ENCODE results near the gene TPK1. TPM values are rescaled to one million over a fixed set of nuclear protein-coding genes. Genes with fewer than 3 reads are reported as not detected.

The TPK1 gene
- total and polyA plus RNA-seq, 2 of the 4 experiments (the other 2 are of a cell fraction) = 0.38 to 1.8 TPM

DNA sequence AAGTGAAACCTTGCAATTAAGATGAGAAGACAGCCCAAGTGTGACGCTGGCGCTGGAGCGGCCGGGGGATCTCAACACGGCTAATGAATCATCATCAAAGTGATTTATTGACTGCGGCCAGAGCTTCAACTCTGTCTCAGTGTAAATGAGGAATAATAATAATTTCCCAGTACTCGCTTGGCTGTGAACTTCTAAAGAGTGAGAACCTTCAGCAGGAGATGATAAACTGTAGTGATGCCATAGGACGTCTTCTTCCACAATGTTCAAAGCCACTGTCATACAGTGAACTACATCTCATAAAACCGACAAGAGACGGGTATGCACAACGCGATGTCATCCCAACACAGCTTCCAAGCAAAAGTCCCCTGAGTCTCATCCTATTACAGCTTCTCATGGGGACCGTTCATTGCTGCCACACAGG lies 308.8 kb downstream of the TPK1 start:
- no peaks in the 10 kb centered on the region for H3K9me1 ChIP-seq (ENCODE audit: insufficient read depth, low read length)
- TF ChIP-seq POLR2A (IDR thresholded peaks at IDR 0.05; ENCODE audit: low read depth, low read length) (no peak), RFX5 (IDR thresholded peaks at IDR 0.05; ENCODE audit: low read depth, low read length) (no peak), RCOR1 (IDR thresholded peaks at IDR 0.05; ENCODE audit: insufficient replicate concordance, low read length) (no peak), SMC3 (IDR thresholded peaks at IDR 0.05; ENCODE audit: low read depth, low read length) (no peak), FOS (IDR thresholded peaks at IDR 0.05; ENCODE audit: low read depth, low read length) (no peak), MXI1 (IDR thresholded peaks at IDR 0.05; ENCODE audit: borderline replicate concordance, low read depth, low read length) (no peak), NFE2L2 (IDR thresholded peaks at IDR 0.05; ENCODE audit: low read depth, low read length) (no peak), CEBPB (IDR thresholded peaks at IDR 0.05; ENCODE audit: low read depth, low read length) (no peak), MAZ (IDR thresholded peaks at IDR 0.05; ENCODE audit: borderline replicate concordance, low read depth, low read length) (no peak), CHD1 (IDR thresholded peaks at IDR 0.05; ENCODE audit: low read depth, low read length) (no peak), RAD21 (IDR thresholded peaks at IDR 0.05; ENCODE audit: low read length) (no peak), BHLHE40 (IDR thresholded peaks at IDR 0.05; ENCODE audit: low read depth, low read length) (no peak), MAFK (IDR thresholded peaks at IDR 0.05; ENCODE audit: low read depth, low read length) (no peak)
- TF ChIP-seq, protein P1, sequence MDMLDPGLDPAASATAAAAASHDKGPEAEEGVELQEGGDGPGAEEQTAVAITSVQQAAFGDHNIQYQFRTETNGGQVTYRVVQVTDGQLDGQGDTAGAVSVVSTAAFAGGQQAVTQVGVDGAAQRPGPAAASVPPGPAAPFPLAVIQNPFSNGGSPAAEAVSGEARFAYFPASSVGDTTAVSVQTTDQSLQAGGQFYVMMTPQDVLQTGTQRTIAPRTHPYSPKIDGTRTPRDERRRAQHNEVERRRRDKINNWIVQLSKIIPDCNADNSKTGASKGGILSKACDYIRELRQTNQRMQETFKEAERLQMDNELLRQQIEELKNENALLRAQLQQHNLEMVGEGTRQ (IDR thresholded peaks at IDR 0.05; ENCODE audit: low read depth, low read length) = no peak
- TF ChIP-seq, protein P2, sequence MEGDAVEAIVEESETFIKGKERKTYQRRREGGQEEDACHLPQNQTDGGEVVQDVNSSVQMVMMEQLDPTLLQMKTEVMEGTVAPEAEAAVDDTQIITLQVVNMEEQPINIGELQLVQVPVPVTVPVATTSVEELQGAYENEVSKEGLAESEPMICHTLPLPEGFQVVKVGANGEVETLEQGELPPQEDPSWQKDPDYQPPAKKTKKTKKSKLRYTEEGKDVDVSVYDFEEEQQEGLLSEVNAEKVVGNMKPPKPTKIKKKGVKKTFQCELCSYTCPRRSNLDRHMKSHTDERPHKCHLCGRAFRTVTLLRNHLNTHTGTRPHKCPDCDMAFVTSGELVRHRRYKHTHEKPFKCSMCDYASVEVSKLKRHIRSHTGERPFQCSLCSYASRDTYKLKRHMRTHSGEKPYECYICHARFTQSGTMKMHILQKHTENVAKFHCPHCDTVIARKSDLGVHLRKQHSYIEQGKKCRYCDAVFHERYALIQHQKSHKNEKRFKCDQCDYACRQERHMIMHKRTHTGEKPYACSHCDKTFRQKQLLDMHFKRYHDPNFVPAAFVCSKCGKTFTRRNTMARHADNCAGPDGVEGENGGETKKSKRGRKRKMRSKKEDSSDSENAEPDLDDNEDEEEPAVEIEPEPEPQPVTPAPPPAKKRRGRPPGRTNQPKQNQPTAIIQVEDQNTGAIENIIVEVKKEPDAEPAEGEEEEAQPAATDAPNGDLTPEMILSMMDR (conservative IDR thresholded peaks at IDR 0.05; ENCODE audit: low read depth, low read length) = no peak
- TF ChIP-seq, protein P3, sequence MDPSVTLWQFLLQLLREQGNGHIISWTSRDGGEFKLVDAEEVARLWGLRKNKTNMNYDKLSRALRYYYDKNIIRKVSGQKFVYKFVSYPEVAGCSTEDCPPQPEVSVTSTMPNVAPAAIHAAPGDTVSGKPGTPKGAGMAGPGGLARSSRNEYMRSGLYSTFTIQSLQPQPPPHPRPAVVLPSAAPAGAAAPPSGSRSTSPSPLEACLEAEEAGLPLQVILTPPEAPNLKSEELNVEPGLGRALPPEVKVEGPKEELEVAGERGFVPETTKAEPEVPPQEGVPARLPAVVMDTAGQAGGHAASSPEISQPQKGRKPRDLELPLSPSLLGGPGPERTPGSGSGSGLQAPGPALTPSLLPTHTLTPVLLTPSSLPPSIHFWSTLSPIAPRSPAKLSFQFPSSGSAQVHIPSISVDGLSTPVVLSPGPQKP (IDR thresholded peaks at IDR 0.05; ENCODE audit: borderline replicate concordance, low read depth, low read length) = no peak
- no CpG with 5 or more reads among the region's 13 CpGs for WGBS, 2 experiments (ENCODE audit: extremely low coverage in 2 of 2, insufficient read length in 1 of 2)
- no peak overlapping the region for H3K4me2 ChIP-seq (ENCODE audit: low read depth, low read length)
- H3K18ac ChIP-seq (ENCODE audit: low read depth, low read length) = no peak overlapping the region
- ATAC-seq (ENCODE audit: low read depth) (no peak), DNase-seq (no peak)
- no peak overlapping the region for H2BK15ac ChIP-seq (ENCODE audit: low read depth, low read length)
- H3K56ac ChIP-seq (ENCODE audit: extremely low read depth, insufficient read depth, low read length) = no peak overlapping the region
- H3K79me1 ChIP-seq (ENCODE audit: low read depth in 1 of 2, low read length in 2 of 2) = no peaks in the 10 kb centered on the region
- in situ Hi-C loops (cut with MboI; ENCODE audit: low sequenced_read_pairs) = no loop called here
- no peak overlapping the region for H2BK120ac ChIP-seq (ENCODE audit: low read depth, low read length)
- H3K36me3 ChIP-seq (ENCODE audit: control insufficient read depth, insufficient read depth, low read length) = no peaks in the 10 kb centered on the region
- no peaks in the 10 kb centered on the region for H4K20me1 ChIP-seq (ENCODE audit: insufficient read depth, low read length)
- no peak overlapping the region for H4K5ac ChIP-seq (ENCODE audit: low read depth, low read length)
- no peak overlapping the region for H4K91ac ChIP-seq (ENCODE audit: insufficient read depth, low read depth, low read length)
- H4K8ac ChIP-seq (ENCODE audit: low read depth in 2 of 2, low read length in 2 of 2) = no peak overlapping the region
- H2AFZ ChIP-seq (replicated peaks; ENCODE audit: low read length, poor library complexity) = no peak overlapping the region
- no peak overlapping the region for H2AK5ac ChIP-seq (ENCODE audit: low read depth, low read length)
- ChIA-PET CTCF (no interaction called here), POLR2A (ENCODE audit: unreplicated experiment) (no interaction called here)
- H3K9ac ChIP-seq (ENCODE audit: low read depth, low read length) = no peak overlapping the region
- no peak overlapping the region for H2BK5ac ChIP-seq (ENCODE audit: low read depth, low read length, poor library complexity, severe bottlenecking)
- H3K23ac ChIP-seq (ENCODE audit: low read depth, low read length) = no peak overlapping the region
- no peak overlapping the region for H2BK20ac ChIP-seq (ENCODE audit: low read depth, low read length)
- H2AK9ac ChIP-seq (replicated peaks; ENCODE audit: low read depth, low read length, poor library complexity) = no peak overlapping the region
- no peaks in the 10 kb centered on the region for H3K4me1 ChIP-seq (ENCODE audit: control insufficient read depth, insufficient read depth, low read length)
- BruUV-seq (replicated peaks) = no TSS peak
- dilution Hi-C loops (cut with HindIII; ENCODE audit: low sequenced_read_pairs, unreplicated experiment) = no loop called here
- no peak overlapping the region for H3K4ac ChIP-seq (ENCODE audit: low read depth, low read length)
- H3K4me3 ChIP-seq (ENCODE audit: insufficient read depth, low read depth, low read length) = no peak overlapping the region
- no peaks in the 10 kb centered on the region for H3K27me3 ChIP-seq (ENCODE audit: control insufficient read depth, insufficient read depth, low read length)
- no peak overlapping the region for H3K14ac ChIP-seq (replicated peaks; ENCODE audit: low read depth, low read length)
- intact Hi-C loops (cut with micrococcal nuclease) = no loop called here
- H3K27ac ChIP-seq (ENCODE audit: insufficient read depth, low read length) = no peak overlapping the region
- peaks cover 5% of the 10 kb centered on the region for H3K9me3 ChIP-seq (ENCODE audit: control insufficient read depth, insufficient read depth, low read length)
